Measurements from ENCODE around the gene ZNF346. TPM values are rescaled to one million over a fixed set of nuclear protein-coding genes. Genes with fewer than 3 reads are reported as not detected.

The ZNF346 gene
- total and polyA plus RNA-seq, 2 of the 13 experiments (the other 11 are each of a cell fraction or from before 2014, with no cell fraction given): 8.6 to 19.4 TPM

GRCh38 chr5:177103523-177104253, 81.2 kb downstream of the ZNF346 start (continued):
- TF ChIP-seq ZNF414 (CRISPR knock-in tag; IDR thresholded peaks at IDR 0.05) (no peak), ZNF576 (CRISPR knock-in tag; IDR thresholded peaks at IDR 0.05) (no peak), FOXA1 (IDR thresholded peaks at IDR 0.05) (no peak), FOXA1 (CRISPR knock-in tag; IDR thresholded peaks at IDR 0.05) (peak; percentile 79), REL (CRISPR knock-in tag; conservative IDR thresholded peaks at IDR 0.05) (no peak), ZNF280D (CRISPR knock-in tag; IDR thresholded peaks at IDR 0.05) (no peak), FOXK1 (CRISPR knock-in tag; IDR thresholded peaks at IDR 0.05; ENCODE audit: borderline replicate concordance, low read depth) (peak; percentile 24; the same call in 1 of the 2 replicates), HNRNPH1 (optimal IDR thresholded peaks at IDR 0.05; ENCODE audit: low read depth, low read length) (no peak), ZNF530 (CRISPR knock-in tag; IDR thresholded peaks at IDR 0.05; ENCODE audit: low read depth) (no peak), AGO2 (optimal IDR thresholded peaks at IDR 0.05; ENCODE audit: low read depth, low read length) (no peak), SAFB2 (CRISPR knock-in tag; IDR thresholded peaks at IDR 0.05; ENCODE audit: borderline replicate concordance, low read depth) (no peak), PTBP1 (IDR thresholded peaks at IDR 0.05; ENCODE audit: low read depth, low read length, poor library complexity, severe bottlenecking) (no peak), ZIK1 (CRISPR knock-in tag; IDR thresholded peaks at IDR 0.05; ENCODE audit: borderline replicate concordance, low read depth) (no peak), THAP9 (CRISPR knock-in tag; IDR thresholded peaks at IDR 0.05; ENCODE audit: borderline replicate concordance) (no peak), ARNTL (CRISPR knock-in tag; IDR thresholded peaks at IDR 0.05) (no peak), ZNF549 (CRISPR knock-in tag; IDR thresholded peaks at IDR 0.05) (no peak), HMGXB4 (CRISPR knock-in tag; IDR thresholded peaks at IDR 0.05; ENCODE audit: borderline replicate concordance in 1 of 2, low read depth in 1 of 2) (no peak), CENPBD1 (CRISPR knock-in tag; IDR thresholded peaks at IDR 0.05; ENCODE audit: borderline replicate concordance, low read depth) (no peak)
